Lower leg skin (tissue), 4 donors: ENCODE results near the gene IFTAP. TPM values are rescaled to one million over a fixed set of nuclear protein-coding genes. Genes with fewer than 3 reads are reported as not detected.
"Not testable (repeated sequence)": the region's sequence is repeated elsewhere in the genome, so short reads cannot be mapped to it uniquely, and the experiment has no call there.

ENCODE experiments used
- DNase-seq, 2 donors: peaks; one replicate each; pipeline ENCODE4 v3.0.0-alpha.2; 2019; ENCODE audit warnings: low spot score in 2 of 2
- H3K4me3 ChIP-seq: fragments of 200-600 bp; sonication (generic); 2 replicates; pipeline ENCODE4 v1.5.1; 2017; ENCODE audit warnings: mild to moderate bottlenecking, low read depth; ENCODE audit not compliant: poor library complexity, severe bottlenecking
- CTCF ChIP-seq, 3 donors: fragments of 450-650 bp; IDR thresholded peaks; one replicate each; pipeline ENCODE4 v1.5.1; 2016; ENCODE audit warnings: antibody characterized with exemption in 3 of 3, mild to moderate bottlenecking in 3 of 3, moderate library complexity in 2 of 3
- POLR2A ChIP-seq, 2 donors: fragments of 450-650 bp; IDR thresholded peaks; one replicate each; pipeline ENCODE4 v1.6.1; 2016 to 2017; ENCODE audit warnings: antibody characterized with exemption in 2 of 2, mild to moderate bottlenecking in 1 of 2, moderate library complexity in 1 of 2
- WGBS, 2 donors: methylation state at CpG; one replicate each; pipeline ENCODE4 v1.1.5; 2018; 5-methylcytosine and 5-hydroxymethylcytosine counted together
- intact Hi-C: fragments of 100-400 bp; cut with DNase I; formaldehyde crosslinking; loops from one replicate; pipeline ENCODE4 v1.15.0; 2023; ENCODE audit warnings: low total_unique reads
- total RNA-seq, 4 donors: library from RNA; depleted of rRNA; stranded (reverse); fragments of >200 nt; gene quantifications; one replicate each; pipeline ENCODE4 v1.1.0, GENCODE V29; 2016

IFTAP gene
- total RNA-seq, 4 donors from 2014 or later = 4.0 to 13.8 (median 9.8) TPM

GRCh38 chr11:36628765-36629244 is 34.5 kb downstream of the IFTAP start:
- H3K4me3 ChIP-seq = no peak overlapping the region
- TF ChIP-seq POLR2A (IDR thresholded peaks at IDR 0.05) (no peak), CTCF (IDR thresholded peaks at IDR 0.05) (no peak)
- intact Hi-C loops = no loop called here
- 68 to 70% methylated on average over 4 of the region's 4 CpGs for WGBS, 2 donors
- no peak for DNase-seq

- intact Hi-C loops = no loop called here
These were observed 37.5 kb downstream of the IFTAP start for GRCh38 chr11:36631774-36632173.

GRCh38 chr11:36635066-36635862 is 41.0 kb downstream of the IFTAP start:
- WGBS, 2 donors = 88 to 90% methylated on average over 4 of the region's 4 CpGs
- TF ChIP-seq CTCF (IDR thresholded peaks at IDR 0.05) = no peak
- no peak for TF ChIP-seq POLR2A (IDR thresholded peaks at IDR 0.05)
- H3K4me3 ChIP-seq = no peak overlapping the region
- intact Hi-C loops = no loop called here
- no peak for DNase-seq

More at GRCh38 chr11:36631774-36632173, 37.5 kb downstream of the IFTAP start:
- no peak overlapping the region for H3K4me3 ChIP-seq
- DNase-seq = no peak
- no peak for TF ChIP-seq CTCF (IDR thresholded peaks at IDR 0.05)
- TF ChIP-seq POLR2A (IDR thresholded peaks at IDR 0.05) = no peak
- WGBS, 2 donors = 83 to 94% methylated on average over 2 of the region's 2 CpGs

- no peak for DNase-seq
- TF ChIP-seq CTCF (IDR thresholded peaks at IDR 0.05) = no peak
- no peak for TF ChIP-seq POLR2A (IDR thresholded peaks at IDR 0.05)
- intact Hi-C loops = no loop called here
- no peak overlapping the region for H3K4me3 ChIP-seq
- WGBS, 2 donors = 64 to 73% methylated on average over 2 of the region's 2 CpGs
These were observed 44.3 kb downstream of the IFTAP start for GRCh38 chr11:36638556-36638955.

GRCh38 chr11:36657610-36658267 is 63.4 kb downstream of the IFTAP start:
- 60 to 63% methylated on average over 6 of the region's 6 CpGs for WGBS, 2 donors
- intact Hi-C loops = no loop called here
- no peak for DNase-seq
- TF ChIP-seq CTCF (IDR thresholded peaks at IDR 0.05) = no peak
- no peak for TF ChIP-seq POLR2A (IDR thresholded peaks at IDR 0.05)
- H3K4me3 ChIP-seq = no peak overlapping the region

- intact Hi-C loops, H3K4me3 ChIP-seq, DNase-seq: not testable (repeated sequence)
- 89 to 95% methylated on average over 2 of the region's 2 CpGs for WGBS, 2 donors
These were observed 67.1 kb downstream of the IFTAP start for GRCh38 chr11:36661359-36661758.
